ENCODE data around the gene ICAM3.

GRCh38 chr19:10286803-10287737 is 52.4 kb downstream of the ICAM3 start, which contains the start of gene ICAM4:
- TF ChIP-seq CTCF (IDR thresholded peaks at IDR 0.05): no peak
- no peak for TF ChIP-seq POLR2A (IDR thresholded peaks at IDR 0.05)

Data from adrenal gland (tissue), 5 donors.